Mucosa of descending colon (tissue), 3 donors: ENCODE measurements around the gene OR52E2. TPM values are rescaled to one million over a fixed set of nuclear protein-coding genes. Genes with fewer than 3 reads are reported as not detected.

Experiments
- ATAC-seq: fragments of 200-7000 bp; cut with Tn5 transposase; one replicate; pipeline ENCODE4 v1.9.1; 2020; ENCODE audit warnings: mild to moderate bottlenecking, moderate library complexity
- DNase-seq, 3 donors: peaks; one replicate each; pipeline ENCODE4 v3.0.0-alpha.2; 2020
- H3K36me3 ChIP-seq: fragments of 200-600 bp; one replicate; pipeline ENCODE4 v1.8.0; 2021; ENCODE audit warnings: low read depth, mild to moderate bottlenecking
- H3K4me1 ChIP-seq: fragments of 200-600 bp; one replicate; pipeline ENCODE4 v1.8.0; 2021; ENCODE audit warnings: low read depth, mild to moderate bottlenecking
- H3K4me3 ChIP-seq: fragments of 200-600 bp; one replicate; pipeline ENCODE4 v1.8.0; 2021; ENCODE audit warnings: mild to moderate bottlenecking
- H3K9me3 ChIP-seq: fragments of 200-600 bp; one replicate; pipeline ENCODE4 v1.8.0; 2021; ENCODE audit warnings: mild to moderate bottlenecking
- intact Hi-C, 2 donors: fragments of 100-400 bp; cut with DNase I in 1 of 2; cut with micrococcal nuclease in 1 of 2; formaldehyde crosslinking; loops; one replicate each; pipeline versions ENCODE4 v1.11.0 to v1.11.1; 2022; cut with DNase I, micrococcal nuclease
- total RNA-seq, 3 donors: library from RNA; stranded (reverse); fragmentation: NEBNext Ultra II Directional in 2 of 3; extraction: Animal tissue kit (Norgen Biotek cat#: 25700) in 2 of 3; gene quantifications; one replicate each; pipeline versions ENCODE4 v1.2.1 to v1.2.4, GENCODE V29; 2021 to 2023
- TF ChIP-seq, protein P1 (sequence below): fragments of 200-600 bp; IDR thresholded peaks from one replicate; pipeline ENCODE4 v1.8.0; 2022; ENCODE audit warnings: antibody characterized with exemption, mild to moderate bottlenecking
- donor health status: DM: no; HTN: no; CAD: no; lungs with moderate emphysema.
- donor health status: DM: no; HTN: no; CAD: no.
- donor health status: DM: no; HTN: yes; CAD: no.

The OR52E2 gene
- total RNA-seq, 3 donors from 2014 or later: not detected

GRCh38 chr11:5021996-5022395 lies 37.4 kb downstream of the OR52E2 start:
- ATAC-seq (no peak), DNase-seq (no peak)

DNA sequence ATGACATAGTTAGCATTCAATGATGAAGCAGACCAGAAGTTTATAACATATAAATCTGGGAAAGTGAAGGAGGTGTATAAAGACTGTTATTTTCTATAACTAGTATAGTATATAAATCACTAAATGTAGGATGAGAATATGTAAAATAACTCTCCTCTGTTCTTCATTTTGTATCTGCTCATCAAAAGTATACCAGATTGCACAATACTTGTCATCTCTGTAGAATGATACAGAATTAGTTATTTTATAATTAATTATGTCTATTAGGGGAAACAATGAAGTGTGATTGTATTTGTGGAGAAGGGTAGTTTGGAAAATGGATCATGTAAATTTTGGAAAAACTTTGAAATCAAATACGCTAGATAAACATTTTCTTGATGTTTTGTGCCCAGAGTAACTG lies 46.4 kb downstream of the OR52E2 start:
- no peak for DNase-seq
- H3K9me3 ChIP-seq: no peaks in the 10 kb centered on the region
- TF ChIP-seq, protein P1, sequence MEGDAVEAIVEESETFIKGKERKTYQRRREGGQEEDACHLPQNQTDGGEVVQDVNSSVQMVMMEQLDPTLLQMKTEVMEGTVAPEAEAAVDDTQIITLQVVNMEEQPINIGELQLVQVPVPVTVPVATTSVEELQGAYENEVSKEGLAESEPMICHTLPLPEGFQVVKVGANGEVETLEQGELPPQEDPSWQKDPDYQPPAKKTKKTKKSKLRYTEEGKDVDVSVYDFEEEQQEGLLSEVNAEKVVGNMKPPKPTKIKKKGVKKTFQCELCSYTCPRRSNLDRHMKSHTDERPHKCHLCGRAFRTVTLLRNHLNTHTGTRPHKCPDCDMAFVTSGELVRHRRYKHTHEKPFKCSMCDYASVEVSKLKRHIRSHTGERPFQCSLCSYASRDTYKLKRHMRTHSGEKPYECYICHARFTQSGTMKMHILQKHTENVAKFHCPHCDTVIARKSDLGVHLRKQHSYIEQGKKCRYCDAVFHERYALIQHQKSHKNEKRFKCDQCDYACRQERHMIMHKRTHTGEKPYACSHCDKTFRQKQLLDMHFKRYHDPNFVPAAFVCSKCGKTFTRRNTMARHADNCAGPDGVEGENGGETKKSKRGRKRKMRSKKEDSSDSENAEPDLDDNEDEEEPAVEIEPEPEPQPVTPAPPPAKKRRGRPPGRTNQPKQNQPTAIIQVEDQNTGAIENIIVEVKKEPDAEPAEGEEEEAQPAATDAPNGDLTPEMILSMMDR: no peak
- no peak overlapping the region for H3K4me3 ChIP-seq
- intact Hi-C loops: no loop called here
- H3K36me3 ChIP-seq: no peaks in the 10 kb centered on the region
- H3K4me1 ChIP-seq: no peaks in the 10 kb centered on the region
- ATAC-seq: no peak

More at GRCh38 chr11:5021996-5022395, 37.4 kb downstream of the OR52E2 start:
- Histone ChIP-seq H3K36me3 (no peaks in the 10 kb centered on the region), H3K4me1 (no peaks in the 10 kb centered on the region), H3K9me3 (peaks cover 6% of the 10 kb centered on the region), H3K4me3 (no peak overlapping the region)
- TF ChIP-seq, protein P1: no peak
- intact Hi-C loops: no loop called here

DNA sequence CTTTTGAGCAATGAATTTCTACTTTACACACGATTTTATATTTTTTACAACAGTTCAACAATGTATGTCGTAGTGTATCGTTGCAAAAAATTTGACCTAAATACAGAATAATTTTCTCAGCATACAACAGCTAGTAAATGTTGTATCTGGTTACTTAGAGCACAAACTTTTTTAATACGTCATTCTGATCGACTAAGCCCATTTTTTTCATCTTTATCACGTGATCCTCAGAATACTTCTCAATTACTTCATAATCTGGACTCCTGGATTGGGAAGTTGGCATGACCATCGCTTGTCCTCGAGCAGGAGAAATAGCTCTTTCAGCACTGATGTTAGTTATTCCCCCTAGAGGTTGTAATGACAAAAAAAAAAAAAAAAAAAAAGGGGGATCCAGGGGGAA lies 48.2 kb downstream of the OR52E2 start:
- Histone ChIP-seq H3K4me3 (no peak overlapping the region), H3K9me3 (no peaks in the 10 kb centered on the region), H3K36me3 (no peaks in the 10 kb centered on the region), H3K4me1 (no peaks in the 10 kb centered on the region)
- intact Hi-C loops: no loop called here
- no peak for DNase-seq
- ATAC-seq: no peak
- TF ChIP-seq, protein P1: no peak

Other genes with a start within 250 kb of the OR52E2 start
- not detected for gene OR51F2, start 238.3 kb downstream of the OR52E2 start, total RNA-seq
- gene OR51S1, start 210.4 kb downstream of the OR52E2 start, total RNA-seq: not detected
- gene OR51T1, start 177.7 kb downstream of the OR52E2 start, total RNA-seq: not detected
- not detected for gene OR51A7, start 155.8 kb downstream of the OR52E2 start, total RNA-seq
- gene OR51G2, start 140.3 kb downstream of the OR52E2 start, total RNA-seq: not detected
- gene OR51G1, start 135.3 kb downstream of the OR52E2 start, total RNA-seq: not detected
- gene OR51A4, start 112.0 kb downstream of the OR52E2 start, total RNA-seq: not detected
- gene OR51A2, start 103.9 kb downstream of the OR52E2 start, total RNA-seq: not detected
- gene OR51L1, start 64.8 kb downstream of the OR52E2 start, total RNA-seq: not detected
- gene OR52J3, start 13.1 kb downstream of the OR52E2 start, total RNA-seq: not detected
- gene OR52E1, start 9.9 kb upstream of the OR52E2 start, total RNA-seq: not detected
- gene OR52A5, start 78.7 kb upstream of the OR52E2 start, total RNA-seq: not detected
- gene OR52A1, start 95.1 kb upstream of the OR52E2 start, total RNA-seq: not detected
- gene OR51V1, start 141.1 kb upstream of the OR52E2 start, total RNA-seq: not detected
- 10 to 100 TPM in 1 of 3 donors, 1 to 10 TPM in 2; 2.5 to 11.1 (median 3.3) TPM for gene HBB, start 167.4 kb upstream of the OR52E2 start, total RNA-seq
- gene HBD, start 174.9 kb upstream of the OR52E2 start, total RNA-seq: not detected
- not detected for gene HBG1, start 190.2 kb upstream of the OR52E2 start, total RNA-seq
- gene HBG2, start 195.2 kb upstream of the OR52E2 start, total RNA-seq: not detected
- not detected for gene HBE1, start 210.3 kb upstream of the OR52E2 start, total RNA-seq
- not detected for gene OR51B4, start 242.3 kb upstream of the OR52E2 start, total RNA-seq